ACC112 (cell line): Measurements from ENCODE around the gene IRF2.

Experiments used
- H2AFZ ChIP-seq: fragments of 200-600 bp; sonication (generic); one replicate; pipeline ENCODE4 v1.6.0; 2017; ENCODE audit warnings: antibody characterized with exemption, low read length; ENCODE audit not compliant: unreplicated experiment
- H3K27ac ChIP-seq: fragments of 200-600 bp; sonication (generic); 2 replicates; pipeline ENCODE4 v1.5.1; 2014; ENCODE audit warnings: low read depth, mild to moderate bottlenecking, antibody characterized with exemption, low read length, moderate library complexity
- H3K27me3 ChIP-seq: fragments of 200-600 bp; sonication (generic); 2 replicates; pipeline ENCODE4 v1.6.1; 2014; ENCODE audit warnings: mild to moderate bottlenecking, antibody characterized with exemption, low read length, moderate library complexity, mixed read lengths; ENCODE audit not compliant: insufficient read depth
- H3K36me3 ChIP-seq: fragments of 200-600 bp; sonication (generic); 2 replicates; pipeline ENCODE4 v1.6.1; 2016; ENCODE audit warnings: mild to moderate bottlenecking, antibody characterized with exemption, low read length, moderate library complexity, mixed read lengths; ENCODE audit not compliant: insufficient read depth
- H3K4me1 ChIP-seq: fragments of 200-600 bp; sonication (generic); one replicate; pipeline ENCODE4 v1.6.1; 2016; ENCODE audit warnings: low read length, mixed read lengths; ENCODE audit not compliant: insufficient read depth, unreplicated experiment, control insufficient read depth
- H3K4me3 ChIP-seq: fragments of 200-600 bp; sonication (generic); 2 replicates; pipeline ENCODE4 v1.5.1; 2014; ENCODE audit warnings: mild to moderate bottlenecking, low read depth, low read length
- H3K79me2 ChIP-seq: fragments of 200-600 bp; sonication (generic); one replicate; pipeline ENCODE4 v1.6.0; 2016; ENCODE audit warnings: low read length; ENCODE audit not compliant: control insufficient read depth, unreplicated experiment, insufficient read depth

IRF2 gene

DNA sequence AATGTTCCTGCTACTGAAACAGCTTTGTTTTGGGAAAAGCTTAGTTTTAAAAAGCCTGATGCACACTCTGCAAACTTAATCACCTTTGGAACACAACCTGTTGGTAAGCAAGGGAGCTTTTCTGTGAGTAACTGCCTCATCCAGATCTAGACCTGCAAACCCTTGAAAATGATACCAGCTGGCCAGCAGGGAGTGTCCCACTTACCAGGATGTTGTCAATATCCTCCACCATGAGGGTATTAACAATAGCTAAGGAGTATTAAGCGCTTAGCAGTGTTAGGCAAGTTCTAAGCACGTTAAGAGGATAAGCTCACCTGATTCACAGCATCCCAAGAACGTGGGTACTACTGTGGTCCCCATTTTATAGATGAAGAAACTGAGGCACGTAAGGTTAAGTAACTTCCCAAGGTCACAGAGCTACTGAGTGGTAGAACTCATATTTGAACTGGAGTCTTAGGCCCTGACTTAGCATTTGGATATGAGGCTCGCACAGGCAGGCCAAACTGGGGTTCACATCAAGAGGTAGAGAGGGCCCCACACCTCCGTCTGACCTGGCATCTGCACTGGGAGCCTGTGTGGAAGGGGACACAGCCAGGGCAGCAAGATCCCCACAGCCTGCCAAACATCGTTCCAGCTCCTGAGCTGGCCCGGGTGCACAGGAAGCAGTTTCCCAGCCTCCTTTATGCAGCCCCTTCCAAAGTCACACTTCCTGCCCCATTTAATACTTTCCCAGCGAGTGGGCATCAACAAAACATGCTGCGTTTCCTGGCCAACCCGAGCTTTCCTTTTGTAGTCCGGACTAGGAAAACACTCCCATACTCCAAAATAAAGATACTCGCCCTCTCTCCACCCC lies 32.7 kb downstream of the IRF2 start:
- Histone ChIP-seq H3K4me1 (peaks cover 36% of the 10 kb centered on the region), H3K27ac (no peak overlapping the region), H3K79me2 (peaks cover 85% of the 10 kb centered on the region), H3K4me3 (no peak overlapping the region), H3K36me3 (no peaks in the 10 kb centered on the region), H3K27me3 (no peaks in the 10 kb centered on the region), H2AFZ (no peak overlapping the region)

DNA sequence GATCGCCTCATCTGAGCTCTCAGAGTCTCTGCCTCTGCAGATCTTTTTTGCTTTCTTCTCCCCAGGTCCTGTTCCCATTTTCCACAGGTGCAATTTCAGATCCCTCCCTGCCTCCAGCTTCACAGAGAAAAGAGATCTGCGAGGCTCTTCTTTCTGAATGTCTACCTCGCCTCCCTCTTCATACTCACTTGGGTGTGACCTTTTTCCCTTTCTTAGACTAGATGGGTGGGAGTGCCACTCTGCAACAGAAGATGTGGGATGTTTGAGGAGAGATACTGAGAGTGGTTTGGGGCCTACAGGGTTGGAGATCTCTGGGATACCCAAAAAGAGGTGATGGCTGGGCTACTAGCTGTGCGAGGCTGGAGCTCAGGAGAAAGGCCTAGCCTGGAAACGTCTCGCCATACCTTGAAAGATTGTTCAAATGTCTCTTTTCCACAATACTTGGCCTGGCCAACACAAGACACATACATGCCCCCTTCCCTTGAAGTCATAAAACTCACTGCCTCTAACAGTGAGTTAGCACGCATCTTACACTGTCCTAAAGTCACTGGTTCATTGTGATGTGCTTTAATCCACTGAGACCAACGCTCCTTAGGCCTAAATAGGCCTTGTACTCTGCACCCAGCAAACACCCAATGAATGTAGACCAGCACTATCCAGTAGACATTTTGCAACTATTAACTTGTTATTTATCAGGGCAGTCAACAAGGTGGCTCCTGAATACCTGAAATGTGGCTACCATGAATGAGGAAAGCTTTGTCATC lies 33.6 kb downstream of the IRF2 start:
- H3K27me3 ChIP-seq, result no peaks in the 10 kb centered on the region
- no peak overlapping the region for H3K27ac ChIP-seq
- H2AFZ ChIP-seq, result no peak overlapping the region
- no peak overlapping the region for H3K4me3 ChIP-seq
- H3K36me3 ChIP-seq, result no peaks in the 10 kb centered on the region
- peaks cover 36% of the 10 kb centered on the region for H3K4me1 ChIP-seq
- peaks cover 80% of the 10 kb centered on the region for H3K79me2 ChIP-seq

DNA sequence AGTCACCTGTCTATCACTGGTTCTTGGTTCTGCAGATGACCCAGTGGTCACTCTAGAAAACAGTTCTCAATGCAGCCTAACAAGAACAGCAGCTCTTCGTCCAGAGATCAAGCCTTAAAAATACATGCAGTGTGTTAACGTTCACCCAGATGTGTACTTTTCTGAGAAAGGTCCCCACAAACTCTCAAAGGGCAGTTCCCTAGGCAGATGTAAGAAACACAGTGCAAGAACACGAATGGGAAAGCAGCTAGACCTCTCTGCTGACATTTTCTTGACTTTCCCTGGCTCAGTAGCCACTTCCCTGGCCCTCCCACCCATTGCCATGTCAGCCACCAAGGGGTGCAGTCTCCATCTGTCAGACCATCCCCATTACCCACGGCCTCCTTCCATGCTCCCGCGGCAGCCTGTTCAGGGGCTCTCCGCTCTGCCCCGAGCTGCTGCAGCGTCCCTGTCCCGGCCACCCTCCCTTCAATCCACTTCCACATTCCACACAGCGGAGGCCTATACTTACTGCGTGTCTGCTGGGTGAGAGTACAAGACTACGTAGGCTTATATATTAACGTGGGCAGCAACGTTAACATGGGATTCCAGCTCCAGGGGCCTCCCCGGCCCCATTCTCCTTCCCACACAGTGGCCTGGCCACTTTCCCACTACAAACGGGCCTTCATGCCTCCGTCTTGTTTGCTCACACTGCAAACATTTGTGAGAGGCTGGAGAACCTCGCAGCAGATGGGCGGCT lies 34.3 kb downstream of the IRF2 start:
- H2AFZ ChIP-seq, result no peak overlapping the region
- no peak overlapping the region for H3K27ac ChIP-seq
- no peaks in the 10 kb centered on the region for H3K27me3 ChIP-seq
- peaks cover 37% of the 10 kb centered on the region for H3K4me1 ChIP-seq
- no peaks in the 10 kb centered on the region for H3K36me3 ChIP-seq
- no peak overlapping the region for H3K4me3 ChIP-seq
- H3K79me2 ChIP-seq, result peaks cover 79% of the 10 kb centered on the region

DNA sequence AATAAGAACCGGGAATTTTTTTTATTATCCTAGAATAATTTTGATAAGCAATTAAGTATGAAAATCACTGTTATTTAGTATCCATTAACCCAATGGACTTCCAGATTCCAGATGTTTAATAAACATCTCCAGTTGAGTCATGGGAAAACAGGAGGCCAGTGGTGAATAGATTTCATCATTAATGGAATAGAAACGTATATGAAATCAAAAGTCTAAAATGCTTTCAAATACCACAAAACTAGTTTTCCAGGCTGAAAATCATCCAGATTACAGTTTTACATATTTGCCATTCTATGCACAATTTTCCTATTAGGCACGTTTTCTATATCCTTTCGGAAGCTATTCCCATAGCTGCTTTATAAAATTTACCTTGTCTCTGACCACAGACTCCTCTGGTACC lies 35.0 kb downstream of the IRF2 start:
- H3K36me3 ChIP-seq, result no peaks in the 10 kb centered on the region
- peaks cover 78% of the 10 kb centered on the region for H3K79me2 ChIP-seq
- H3K4me1 ChIP-seq, result peaks cover 37% of the 10 kb centered on the region

DNA sequence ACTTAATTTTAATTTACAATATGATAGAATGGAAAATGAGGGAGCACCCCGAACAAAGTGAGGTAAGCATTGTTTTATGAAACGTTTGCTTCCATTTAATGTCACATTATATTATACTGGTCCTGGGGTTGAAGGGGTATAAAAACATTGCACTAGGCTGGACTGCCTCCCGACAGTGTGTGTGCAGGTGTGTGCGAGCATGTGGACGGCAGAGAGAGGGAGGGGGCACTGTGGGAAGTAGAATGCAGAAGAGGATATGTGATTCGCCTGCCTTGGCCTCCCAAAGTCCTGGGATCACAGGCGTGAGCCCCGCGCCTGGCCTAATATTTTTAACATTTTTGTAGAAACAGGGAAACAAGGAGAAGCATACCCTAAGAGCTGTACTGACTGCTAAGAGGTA lies 36.0 kb downstream of the IRF2 start:
- H3K79me2 ChIP-seq, result peaks cover 78% of the 10 kb centered on the region

More for the DNA sequence above, 35.0 kb downstream of the IRF2 start:
- Histone ChIP-seq H2AFZ (no peak overlapping the region), H3K4me3 (no peak overlapping the region), H3K27ac (no peak overlapping the region), H3K27me3 (no peaks in the 10 kb centered on the region)

DNA sequence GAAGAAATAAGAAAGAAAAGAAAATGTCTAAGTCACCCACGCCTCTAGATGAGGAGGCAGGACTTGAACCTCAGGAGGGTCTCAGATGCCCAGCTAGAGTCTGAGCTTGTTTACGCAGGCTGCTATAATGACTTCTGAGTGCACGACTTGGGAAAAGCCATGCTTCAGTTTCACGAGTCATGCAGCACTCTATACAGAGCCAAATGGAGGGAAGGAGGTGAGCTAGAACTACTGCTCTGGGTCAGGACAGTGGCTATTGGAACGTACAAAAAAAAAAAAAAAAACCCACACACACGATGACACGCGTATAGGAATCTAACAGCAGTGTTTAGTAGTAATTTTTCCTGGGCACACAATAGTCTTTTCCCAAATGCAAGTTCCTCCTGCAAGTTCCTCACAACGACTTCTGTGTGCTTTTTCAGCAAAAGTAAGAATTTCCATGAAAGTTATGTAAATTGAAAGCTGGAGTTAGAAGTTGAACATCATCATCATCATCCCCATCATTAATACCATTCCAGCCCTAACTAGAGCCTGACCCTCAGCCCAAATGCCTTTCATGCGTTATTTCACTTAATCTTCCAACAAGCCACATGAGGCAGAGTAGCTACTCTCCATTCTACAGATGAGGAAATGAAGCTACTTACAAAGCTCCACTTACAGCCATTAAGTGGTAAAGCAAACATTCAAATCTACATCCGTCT lies 36.6 kb downstream of the IRF2 start:
- H3K27me3 ChIP-seq, result no peaks in the 10 kb centered on the region
- H3K4me1 ChIP-seq, result peaks cover 39% of the 10 kb centered on the region
- H3K4me3 ChIP-seq, result no peak overlapping the region
- H2AFZ ChIP-seq, result no peak overlapping the region
- H3K79me2 ChIP-seq, result peaks cover 79% of the 10 kb centered on the region
- H3K27ac ChIP-seq, result no peak overlapping the region
- no peaks in the 10 kb centered on the region for H3K36me3 ChIP-seq

More for the DNA sequence above, 36.0 kb downstream of the IRF2 start:
- H3K27ac ChIP-seq, result no peak overlapping the region
- no peaks in the 10 kb centered on the region for H3K36me3 ChIP-seq
- no peak overlapping the region for H3K4me3 ChIP-seq
- no peak overlapping the region for H2AFZ ChIP-seq
- H3K27me3 ChIP-seq, result no peaks in the 10 kb centered on the region
- H3K4me1 ChIP-seq, result peaks cover 39% of the 10 kb centered on the region

DNA sequence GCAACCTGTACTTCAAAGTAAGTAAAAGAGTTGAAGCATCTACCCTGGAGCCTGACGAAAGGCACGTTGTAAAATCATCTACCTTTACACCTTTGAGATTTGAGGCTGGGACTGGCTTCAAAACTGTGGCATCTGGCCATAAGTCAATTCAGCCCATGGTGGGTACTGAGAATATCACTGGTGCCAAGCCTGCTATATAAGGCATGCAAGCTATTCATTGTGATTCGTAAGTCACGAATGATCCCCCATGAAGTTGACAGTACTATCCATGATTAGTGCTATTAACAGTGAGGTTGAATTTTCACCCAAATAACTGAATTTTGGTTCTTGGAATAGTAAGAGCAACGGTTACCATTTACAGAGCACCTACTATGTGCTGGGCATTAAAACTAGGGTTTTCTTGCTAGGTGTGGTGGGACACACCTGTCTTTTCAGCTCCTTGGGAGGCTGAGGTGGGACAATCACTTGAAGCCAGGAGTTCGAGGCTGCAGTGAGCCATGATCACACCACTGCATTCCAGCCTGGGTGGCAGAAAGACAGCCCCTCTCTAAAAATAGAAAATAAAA lies 39.8 kb downstream of the IRF2 start:
- Histone ChIP-seq H3K36me3 (no peaks in the 10 kb centered on the region), H3K79me2 (peaks cover 74% of the 10 kb centered on the region), H3K27ac (no peak overlapping the region), H3K4me1 (peaks cover 13% of the 10 kb centered on the region), H3K4me3 (no peak overlapping the region), H3K27me3 (no peaks in the 10 kb centered on the region), H2AFZ (no peak overlapping the region)

DNA sequence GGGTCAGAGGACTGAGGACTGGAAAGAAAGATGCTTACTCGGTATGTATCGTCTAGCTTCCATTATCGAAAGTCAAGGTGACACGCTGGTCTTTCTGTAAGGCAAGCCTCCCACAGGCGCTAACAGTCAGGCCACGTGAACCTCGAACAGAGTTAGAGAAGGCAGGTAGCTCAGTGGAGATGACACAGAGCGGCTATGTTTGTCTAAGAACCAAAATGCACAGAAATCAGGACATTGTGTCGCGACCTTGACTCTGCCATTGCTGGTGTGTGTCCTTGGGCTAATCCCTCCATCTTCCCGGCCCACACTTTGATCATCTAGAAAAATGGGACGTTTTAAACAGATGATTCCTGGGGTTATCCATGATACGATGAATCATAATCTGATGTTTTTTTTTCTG lies 40.3 kb downstream of the IRF2 start:
- H3K27me3 ChIP-seq, result no peaks in the 10 kb centered on the region
- H3K4me1 ChIP-seq, result peaks cover 11% of the 10 kb centered on the region
- H3K27ac ChIP-seq, result no peak overlapping the region
- no peak overlapping the region for H3K4me3 ChIP-seq
- peaks cover 71% of the 10 kb centered on the region for H3K79me2 ChIP-seq
- H3K36me3 ChIP-seq, result no peaks in the 10 kb centered on the region
- H2AFZ ChIP-seq, result no peak overlapping the region

DNA sequence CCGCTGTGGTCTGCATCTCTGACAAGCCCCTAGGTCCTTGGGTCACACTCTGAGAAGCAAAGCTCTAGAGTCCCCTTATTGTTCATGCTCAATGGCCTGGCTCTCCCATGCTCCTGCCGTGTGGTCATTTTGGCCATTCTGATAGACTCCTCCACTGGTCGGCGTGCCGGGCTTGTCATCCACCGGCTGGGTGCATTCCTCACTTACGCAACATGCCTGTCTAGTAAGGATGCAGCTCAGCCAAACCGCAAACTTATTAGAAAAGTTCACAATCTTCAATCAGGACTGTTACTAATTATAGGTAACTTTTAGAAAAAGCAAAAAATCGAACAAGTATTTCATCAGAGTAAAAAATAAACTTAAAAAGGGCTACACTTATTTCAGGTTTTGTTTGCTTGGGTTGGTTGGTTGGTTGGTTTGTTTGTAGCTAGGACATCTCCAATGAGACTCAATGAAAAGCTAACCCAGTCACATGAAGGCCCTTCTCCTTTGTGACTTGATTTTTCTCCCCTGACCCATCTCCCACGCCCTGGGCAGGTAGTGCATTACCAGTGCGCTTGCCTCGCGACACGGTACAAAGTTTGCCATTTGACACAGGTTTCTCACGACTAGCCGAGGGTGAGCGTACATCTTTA lies 41.0 kb downstream of the IRF2 start:
- Histone ChIP-seq H3K27ac (no peak overlapping the region), H3K4me3 (no peak overlapping the region), H3K4me1 (peaks cover 11% of the 10 kb centered on the region), H3K27me3 (no peaks in the 10 kb centered on the region), H3K79me2 (peaks cover 65% of the 10 kb centered on the region), H3K36me3 (no peaks in the 10 kb centered on the region), H2AFZ (no peak overlapping the region)
